ENCODE data around the gene STK33. TPM values are rescaled to one million over a fixed set of nuclear protein-coding genes. Genes with fewer than 3 reads are reported as not detected.

STK33 gene
- total RNA-seq, 1 experiment from 2014 or later: 19.5 TPM

- Histone ChIP-seq H3K27me3 (ENCODE audit: insufficient read depth, low read length) (no peaks in the 10 kb centered on the region), H3K79me1 (ENCODE audit: insufficient read depth, low read depth, low read length, poor library complexity, severe bottlenecking) (no peaks in the 10 kb centered on the region), H3T11ph (ENCODE audit: low read length) (no peak overlapping the region), H3K4ac (ENCODE audit: low read depth, low read length) (no peak overlapping the region), H4K8ac (replicated peaks; ENCODE audit: insufficient read length, low read depth, low read length) (no peak overlapping the region), H3K23ac (ENCODE audit: insufficient read length, low read depth, low read length) (no peak overlapping the region), H3K23me2 (ENCODE audit: insufficient read length, low read depth, low read length, poor library complexity, severe bottlenecking) (no peaks in the 10 kb centered on the region), H3K4me1 (ENCODE audit: insufficient read depth, low read length) (no peaks in the 10 kb centered on the region), H2BK12ac (ENCODE audit: insufficient read length, low read depth, low read length) (no peak overlapping the region), H4K5ac (ENCODE audit: insufficient read length, low read depth, low read length) (no peak overlapping the region), H3K9me3 (ENCODE audit: control insufficient read depth, low read depth, low read length) (no peaks in the 10 kb centered on the region), H3K27ac (ENCODE audit: insufficient read length, low read depth, low read length) (no peak overlapping the region), H3K9ac (ENCODE audit: extremely low read depth, insufficient read length, low read length) (no peak overlapping the region), H4K91ac (ENCODE audit: insufficient read length, low read depth, low read length) (no peak overlapping the region), H3K4me2 (ENCODE audit: insufficient read depth, insufficient read length, low read length) (no peak overlapping the region), H2BK20ac (ENCODE audit: low read depth, low read length, poor library complexity, severe bottlenecking) (no peak overlapping the region), H2BK120ac (ENCODE audit: low read depth, low read length, poor library complexity, severe bottlenecking) (no peak overlapping the region), H3K56ac (ENCODE audit: insufficient read length, low read depth, low read length) (no peak overlapping the region), H4K20me1 (ENCODE audit: control insufficient read depth, insufficient read depth, insufficient read length) (no peaks in the 10 kb centered on the region), H2AFZ (ENCODE audit: low read length) (no peak overlapping the region), H2BK5ac (ENCODE audit: insufficient read length, low read length) (no peak overlapping the region), H3K14ac (ENCODE audit: insufficient read depth, low read length) (no peak overlapping the region), H3K79me2 (ENCODE audit: insufficient read depth, low read length) (no peaks in the 10 kb centered on the region), H2BK15ac (ENCODE audit: low read depth, low read length) (no peak overlapping the region), H2AK5ac (ENCODE audit: insufficient read length, low read length) (no peak overlapping the region), H3K18ac (ENCODE audit: insufficient read length, low read depth, low read length) (no peak overlapping the region)
- no peak for DNase-seq
- Mint-ChIP-seq H3K4me3 (no peak overlapping the region), H3K4me1 (peaks cover 13 to 16% of the 10 kb centered on the region in 2 experiments), H3K36me3 (ENCODE audit: insufficient read depth in 1 of 3, low read depth in 3 of 3) (no peaks in the 10 kb centered on the region; a peak in 1 of 7 replicates), H3K27ac (peak overlapping the region in 1 of 3 experiments; percentile 17; a peak in 2 of 7 replicates), H3K9me3 (no peaks in the 10 kb centered on the region), H3K27me3 (ENCODE audit: low read depth) (peaks cover 4% of the 10 kb centered on the region)
- no CpG with 5 or more reads among the region's 4 CpGs for WGBS (ENCODE audit: extremely low coverage, insufficient read length, low lambda C conversion rate)
- TF ChIP-seq CTCF (conservative IDR thresholded peaks at IDR 0.05): no peak
Measured at GRCh38 chr11:8614497-8614896, 20.5 kb upstream of the STK33 start.

All from H9 (cell line).